Ectodermal cell (in vitro differentiated cells): Measurements from ENCODE around the gene ERICH3.

Experiments used
- H3K27ac ChIP-seq: 2 replicates; pipeline ENCODE4 v1.7.0; 2013; ENCODE audit warnings: mild to moderate bottlenecking, low read depth, low read length; ENCODE audit not compliant: insufficient read depth, poor library complexity, severe bottlenecking
- H3K27me3 ChIP-seq: 2 replicates; pipeline ENCODE4 v1.7.0; 2013; ENCODE audit warnings: mild to moderate bottlenecking, low read length; ENCODE audit not compliant: insufficient read depth, control insufficient read depth, poor library complexity, severe bottlenecking
- H3K36me3 ChIP-seq: one replicate; pipeline ENCODE4 v1.7.0; 2013; ENCODE audit warnings: low read length; ENCODE audit not compliant: control insufficient read depth, insufficient read depth
- H3K4me1 ChIP-seq: one replicate; pipeline ENCODE4 v1.7.0; 2013; ENCODE audit warnings: low read length; ENCODE audit not compliant: control insufficient read depth, insufficient read depth
- H3K4me3 ChIP-seq: 2 replicates; pipeline ENCODE4 v1.7.0; 2013; ENCODE audit warnings: low read depth, low read length, control low read depth; ENCODE audit not compliant: insufficient read depth
- H3K9me3 ChIP-seq: 2 replicates; pipeline ENCODE4 v1.7.0; 2013; ENCODE audit warnings: mild to moderate bottlenecking, low read length, moderate library complexity; ENCODE audit not compliant: control insufficient read depth
- WGBS, 2 experiments: methylation state at CpG; one replicate each; pipeline ENCODE4 v1.1.7; 2013; ENCODE audit warnings: missing lambda C conversion rate in 2 of 2; 5-methylcytosine and 5-hydroxymethylcytosine counted together

The ERICH3 gene

DNA sequence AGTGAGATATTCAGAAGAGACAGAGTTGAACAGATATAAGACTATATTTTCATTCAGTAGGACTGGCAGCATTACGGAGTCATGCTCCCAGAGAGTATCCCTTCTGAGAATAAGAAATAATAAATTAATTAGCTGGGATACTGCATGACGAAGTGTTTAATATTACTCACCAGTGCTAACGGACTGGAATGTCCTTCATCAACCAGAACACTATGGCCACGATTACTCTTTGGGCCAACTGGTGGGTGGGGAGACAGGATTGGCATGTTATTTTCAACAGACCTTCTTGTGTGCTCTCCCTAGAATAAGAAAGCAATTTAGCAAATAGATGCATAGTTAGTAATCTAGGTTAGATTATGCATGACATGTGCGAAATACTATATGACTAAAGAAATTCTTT is 32.4 kb downstream of the ERICH3 start:
- Histone ChIP-seq H3K4me3 (no peak overlapping the region), H3K27me3 (no peaks in the 10 kb centered on the region), H3K36me3 (no peaks in the 10 kb centered on the region), H3K4me1 (no peaks in the 10 kb centered on the region), H3K9me3 (no peaks in the 10 kb centered on the region), H3K27ac (no peak overlapping the region)
- WGBS, 2 experiments: 96 to 98% methylated on average over 5 of the region's 5 CpGs

DNA sequence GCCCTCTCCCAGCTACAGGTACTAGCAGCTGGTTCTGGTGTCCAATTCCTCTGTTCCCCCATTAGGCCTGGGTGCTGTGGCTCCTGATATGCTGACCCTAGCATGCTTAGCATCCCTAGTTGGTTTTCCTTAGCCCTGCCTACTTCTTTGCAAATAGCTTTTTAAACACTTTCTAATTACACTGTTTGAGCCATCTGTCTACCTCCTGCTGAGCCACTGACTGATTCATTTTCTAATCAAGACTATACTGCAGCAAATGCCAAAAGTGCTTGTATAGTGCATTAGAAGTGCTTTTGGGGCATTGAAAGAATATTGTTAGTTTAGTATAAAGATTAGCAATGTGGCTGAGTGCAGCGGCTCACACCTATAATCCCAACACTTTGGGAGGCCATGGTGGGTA is 36.3 kb downstream of the ERICH3 start:
- Histone ChIP-seq H3K9me3 (no peaks in the 10 kb centered on the region), H3K27ac (no peak overlapping the region), H3K4me3 (no peak overlapping the region), H3K4me1 (no peaks in the 10 kb centered on the region), H3K27me3 (no peaks in the 10 kb centered on the region), H3K36me3 (no peaks in the 10 kb centered on the region)
- WGBS, 2 experiments: 92 to 93% methylated on average over 1 of the region's 1 CpG

DNA sequence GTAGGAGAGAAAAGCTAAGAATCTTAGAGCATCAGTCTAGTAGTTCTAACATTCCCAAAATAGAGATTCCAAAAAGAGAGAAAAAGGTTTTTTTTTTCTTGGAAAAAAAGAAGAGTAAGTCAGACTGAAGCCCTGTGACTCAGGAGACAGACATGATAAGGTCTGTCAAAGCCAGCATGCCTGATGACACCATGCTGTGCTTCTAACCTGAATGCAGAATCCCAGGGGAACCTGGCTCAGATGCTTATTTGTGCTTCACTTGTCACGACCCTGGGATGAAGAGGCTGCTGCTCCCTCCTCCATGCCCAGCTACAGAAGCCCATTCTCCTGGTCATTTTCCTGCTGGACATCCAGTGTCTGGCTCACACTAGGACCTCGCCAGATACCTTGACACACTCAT is 44.3 kb downstream of the ERICH3 start:
- H3K27me3 ChIP-seq: no peaks in the 10 kb centered on the region
- H3K4me3 ChIP-seq: no peak overlapping the region
- H3K4me1 ChIP-seq: no peaks in the 10 kb centered on the region
- H3K36me3 ChIP-seq: no peaks in the 10 kb centered on the region
- WGBS, 2 experiments: 48% methylated on average over 2 of the region's 2 CpGs
- no peak overlapping the region for H3K27ac ChIP-seq
- no peaks in the 10 kb centered on the region for H3K9me3 ChIP-seq

DNA sequence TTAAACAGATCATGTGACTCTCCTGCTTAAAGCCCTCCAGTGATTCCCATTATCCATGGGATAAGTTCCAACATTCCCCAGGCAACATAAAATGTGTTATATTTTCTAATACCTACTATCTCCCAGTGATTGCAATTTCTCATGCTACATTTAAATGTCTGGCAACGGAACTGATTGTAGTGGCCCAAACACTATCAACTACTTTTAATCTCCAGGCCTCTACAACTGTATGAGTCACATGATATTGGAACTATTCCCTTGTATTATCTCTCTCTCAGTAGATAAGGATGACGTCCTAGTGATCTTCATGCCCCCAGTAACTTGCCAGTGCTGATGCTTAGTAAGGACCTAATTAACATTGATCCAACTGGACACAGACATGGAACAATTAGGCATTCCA is 49.9 kb downstream of the ERICH3 start:
- H3K4me1 ChIP-seq: no peaks in the 10 kb centered on the region
- H3K4me3 ChIP-seq: no peak overlapping the region
- no peak overlapping the region for H3K27ac ChIP-seq
- no peaks in the 10 kb centered on the region for H3K27me3 ChIP-seq
- H3K9me3 ChIP-seq: no peaks in the 10 kb centered on the region
- WGBS, 2 experiments: 89 to 95% methylated on average over 2 of the region's 2 CpGs
- H3K36me3 ChIP-seq: no peaks in the 10 kb centered on the region

DNA sequence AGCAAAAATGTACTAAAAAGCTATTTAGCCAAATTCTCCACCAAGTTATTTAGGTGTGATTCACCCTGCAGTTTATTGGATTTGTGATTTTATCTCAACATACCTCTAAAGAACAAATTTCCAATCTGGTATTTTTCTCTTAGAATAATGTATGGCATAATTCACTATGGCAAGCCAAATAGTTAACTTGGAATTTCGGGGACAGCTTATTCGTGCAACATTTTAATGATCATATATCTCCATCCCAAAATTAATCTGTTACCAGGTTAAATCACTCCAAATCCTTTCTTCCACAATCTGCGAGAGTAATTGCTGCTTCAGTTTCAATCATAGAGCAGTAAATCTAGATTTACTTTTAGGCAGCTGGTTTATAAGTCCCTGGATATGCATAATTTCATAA is 53.4 kb downstream of the ERICH3 start:
- no peaks in the 10 kb centered on the region for H3K9me3 ChIP-seq
- H3K27ac ChIP-seq: no peak overlapping the region
- WGBS, 2 experiments: 89 to 94% methylated on average over 2 to 3 of the region's 3 CpGs
- no peaks in the 10 kb centered on the region for H3K36me3 ChIP-seq
- H3K4me1 ChIP-seq: no peaks in the 10 kb centered on the region
- H3K27me3 ChIP-seq: no peaks in the 10 kb centered on the region
- no peak overlapping the region for H3K4me3 ChIP-seq

DNA sequence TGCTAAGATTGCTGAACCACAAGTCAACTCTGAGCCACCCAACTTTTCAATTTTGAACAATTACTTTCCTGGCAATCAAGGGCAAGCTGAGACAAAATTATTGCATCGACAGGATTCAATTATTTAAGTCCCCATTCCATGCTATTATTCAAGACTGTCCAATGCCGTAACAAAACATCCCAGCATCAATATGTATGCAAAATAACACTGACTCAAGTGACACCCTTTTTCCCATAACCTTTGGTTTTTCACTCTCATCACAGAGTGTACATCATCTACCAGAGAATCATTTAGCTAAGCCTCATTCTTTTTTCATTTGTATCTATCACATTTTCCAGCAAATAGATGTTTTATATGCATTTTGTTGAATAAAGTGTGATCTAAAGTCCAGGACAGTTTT is 54.6 kb downstream of the ERICH3 start:
- Histone ChIP-seq H3K36me3 (no peaks in the 10 kb centered on the region), H3K4me1 (no peaks in the 10 kb centered on the region)
- WGBS, 2 experiments: 87 to 92% methylated on average over 2 of the region's 2 CpGs

DNA sequence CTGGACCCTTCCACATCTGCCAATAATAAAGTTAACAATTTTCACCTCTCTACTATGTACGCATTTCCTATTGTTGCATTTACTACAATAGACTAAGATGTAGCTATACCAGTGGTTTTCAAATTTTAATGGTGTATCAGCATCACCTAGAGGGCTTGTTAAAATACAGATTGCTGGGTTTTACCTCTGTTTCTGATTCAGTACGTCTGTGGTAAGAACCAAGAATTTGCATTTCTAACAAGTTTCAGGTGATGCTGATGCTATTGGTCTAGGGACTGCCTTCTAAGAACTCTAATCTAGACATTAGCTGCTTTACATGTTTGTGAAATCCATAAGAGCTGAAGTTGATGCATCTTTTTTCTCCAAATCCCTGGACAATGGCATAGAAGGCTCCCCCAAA is 59.7 kb downstream of the ERICH3 start:
- H3K36me3 ChIP-seq: no peaks in the 10 kb centered on the region
- H3K9me3 ChIP-seq: no peaks in the 10 kb centered on the region
- H3K4me3 ChIP-seq: no peak overlapping the region
- H3K27me3 ChIP-seq: no peaks in the 10 kb centered on the region
- no peaks in the 10 kb centered on the region for H3K4me1 ChIP-seq
- H3K27ac ChIP-seq: no peak overlapping the region
- WGBS, 2 experiments: 83 to 90% methylated on average over 1 to 2 of the region's 2 CpGs

More for the DNA sequence above, 54.6 kb downstream of the ERICH3 start:
- Histone ChIP-seq H3K9me3 (no peaks in the 10 kb centered on the region), H3K27me3 (no peaks in the 10 kb centered on the region), H3K27ac (no peak overlapping the region), H3K4me3 (no peak overlapping the region)

DNA sequence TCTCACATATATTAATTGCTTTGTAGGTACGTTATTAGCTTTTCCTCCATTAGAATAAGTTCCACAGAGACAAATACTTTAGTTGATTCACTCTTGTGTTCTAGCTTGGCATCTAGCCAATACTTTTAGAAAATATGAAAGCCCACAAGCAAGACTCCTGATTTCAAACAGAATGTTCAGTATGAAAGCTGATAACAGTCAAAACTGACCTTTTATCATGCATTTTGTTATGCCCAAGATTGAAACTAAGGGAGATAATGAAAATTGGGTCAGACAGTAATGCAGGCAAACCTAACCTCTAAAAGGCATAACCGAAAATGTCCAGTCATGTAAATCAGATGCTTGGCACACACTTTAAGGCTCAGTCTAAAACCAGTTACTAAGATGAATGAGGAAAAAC is 61.7 kb downstream of the ERICH3 start:
- Histone ChIP-seq H3K27me3 (no peaks in the 10 kb centered on the region), H3K9me3 (no peaks in the 10 kb centered on the region), H3K27ac (no peak overlapping the region), H3K4me3 (no peak overlapping the region), H3K4me1 (no peaks in the 10 kb centered on the region), H3K36me3 (no peaks in the 10 kb centered on the region)
- 86 to 96% methylated on average over 2 of the region's 2 CpGs for WGBS, 2 experiments

DNA sequence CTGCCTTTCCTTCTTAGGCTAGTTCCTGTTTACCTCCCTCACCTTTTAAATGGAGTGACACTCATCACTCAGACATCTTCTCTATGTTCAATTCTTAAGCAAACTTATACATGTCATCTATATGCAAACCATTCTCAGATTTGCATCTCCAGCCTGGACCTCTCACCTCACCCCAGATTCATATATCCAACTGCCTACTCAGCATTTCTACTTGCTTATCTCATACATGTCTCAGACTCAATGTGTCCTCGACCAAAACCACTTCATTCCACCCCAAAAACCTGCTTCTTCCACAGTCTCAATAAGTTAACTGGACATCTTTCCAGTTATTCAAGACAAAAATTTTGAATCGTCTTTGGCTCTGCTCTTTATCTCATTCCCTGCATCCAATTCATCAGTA is 62.6 kb downstream of the ERICH3 start:
- no peak overlapping the region for H3K4me3 ChIP-seq
- no peak overlapping the region for H3K27ac ChIP-seq
- H3K36me3 ChIP-seq: no peaks in the 10 kb centered on the region
- 86 to 89% methylated on average over 2 of the region's 2 CpGs for WGBS, 2 experiments
- no peaks in the 10 kb centered on the region for H3K27me3 ChIP-seq
- no peaks in the 10 kb centered on the region for H3K4me1 ChIP-seq
- H3K9me3 ChIP-seq: no peaks in the 10 kb centered on the region

DNA sequence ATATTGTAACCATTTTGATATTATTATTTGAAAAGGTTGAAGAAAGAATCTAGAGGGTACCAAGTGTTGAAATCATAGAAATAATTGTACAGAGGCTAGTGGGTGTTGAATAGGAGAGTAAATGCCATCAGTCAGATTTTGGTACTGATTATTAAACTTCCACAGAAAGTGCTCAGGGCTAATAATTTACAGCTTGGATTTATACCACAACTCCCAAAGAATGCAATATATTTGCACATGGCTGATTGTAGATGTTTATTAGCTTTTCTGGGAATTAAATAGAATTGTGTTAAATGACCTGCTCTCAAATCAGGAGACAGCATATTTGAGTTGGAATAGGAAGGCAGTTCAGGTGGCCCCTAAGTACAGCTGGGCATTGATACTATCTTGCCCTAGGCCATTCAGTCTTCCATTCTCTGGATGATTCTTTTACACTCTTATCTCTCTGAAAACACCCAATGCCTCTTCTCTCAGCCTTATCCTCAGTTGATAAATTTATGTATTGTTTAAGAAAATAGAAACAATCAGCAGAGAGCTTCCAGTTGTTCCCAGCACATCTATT is 63.7 kb downstream of the ERICH3 start:
- H3K4me1 ChIP-seq: no peaks in the 10 kb centered on the region
- no peak overlapping the region for H3K4me3 ChIP-seq
- no peaks in the 10 kb centered on the region for H3K36me3 ChIP-seq
- H3K27me3 ChIP-seq: no peaks in the 10 kb centered on the region
- H3K9me3 ChIP-seq: no peaks in the 10 kb centered on the region
- no peak overlapping the region for H3K27ac ChIP-seq

DNA sequence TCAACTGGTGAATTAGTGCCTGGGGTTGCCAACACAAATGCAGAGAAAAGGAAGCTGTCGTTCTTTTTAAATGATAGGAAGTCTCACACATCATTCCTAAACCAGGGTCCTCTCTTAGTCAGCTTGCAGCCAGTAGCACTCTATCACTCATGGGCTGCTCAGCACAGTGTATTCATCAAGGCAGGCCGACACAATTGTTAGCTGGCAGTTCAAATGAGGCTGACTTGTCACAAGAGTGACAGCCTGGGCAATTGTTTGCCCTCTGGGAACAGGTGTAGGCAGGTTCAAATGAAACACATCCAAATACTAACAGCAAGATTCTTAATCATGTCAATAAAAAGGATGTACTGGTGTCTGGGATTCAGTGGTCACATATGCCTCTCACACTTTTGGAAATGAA is 76.9 kb downstream of the ERICH3 start:
- no peaks in the 10 kb centered on the region for H3K9me3 ChIP-seq
- no peak overlapping the region for H3K4me3 ChIP-seq
- H3K4me1 ChIP-seq: no peaks in the 10 kb centered on the region
- H3K27me3 ChIP-seq: no peaks in the 10 kb centered on the region
- H3K36me3 ChIP-seq: no peaks in the 10 kb centered on the region
- no peak overlapping the region for H3K27ac ChIP-seq
- 76 to 81% methylated on average over 2 of the region's 2 CpGs for WGBS, 2 experiments
